ENCODE measurements around the gene PSMD8.

DNA sequence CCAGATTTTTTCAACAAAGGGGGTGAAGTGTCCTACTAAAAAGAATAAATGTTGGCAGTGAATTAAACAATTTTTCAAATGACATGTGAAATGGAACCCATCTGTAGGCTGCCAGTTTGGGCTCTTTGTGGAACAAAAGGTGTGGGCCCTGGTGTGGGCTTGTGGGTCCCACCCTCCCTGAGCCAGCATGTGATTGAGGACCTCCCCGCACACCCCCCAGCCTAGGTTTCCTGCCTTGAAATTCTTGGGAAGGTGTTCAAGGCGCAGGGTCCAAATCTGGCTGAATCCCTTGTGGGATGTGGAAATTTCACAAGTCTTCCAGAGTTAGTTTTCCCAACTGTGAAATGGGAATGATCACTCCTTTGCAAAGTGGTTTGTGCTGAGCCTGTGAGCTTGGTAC is 9.4 kb downstream of the PSMD8 start:
- TF ChIP-seq CTCF (IDR thresholded peaks at IDR 0.05; ENCODE audit: low read depth, low read length) (no peak), EZH2phosphoT487 (IDR thresholded peaks at IDR 0.05; ENCODE audit: low read depth) (no peak)

Data from OCI-LY3 (cell line).